T-helper 17 cell (primary cell): ENCODE data around the gene TMC7. TPM values are rescaled to one million over a fixed set of nuclear protein-coding genes. Genes with fewer than 3 reads are reported as not detected.
A peak's percentile ranks its signal among the peaks of the same experiment; 100 is the strongest.
"Not testable (repeated sequence)": the region's sequence is repeated elsewhere in the genome, so short reads cannot be mapped to it uniquely, and the experiment has no call there.

ENCODE experiments used
- ATAC-seq: fragments of 150-1000 bp; cut with Tn5 transposase; 2 replicates; pipeline ENCODE4 v1.10.0; 2021; ENCODE audit warnings: mild to moderate bottlenecking, moderate library complexity
- DNase-seq, 3 donors: peaks; one replicate each; pipeline versions ENCODE4 v3.0.0 to v3.0.0-alpha.2; 2020 to 2021
- H3K9me3 ChIP-seq: one replicate; pipeline ENCODE4 v1.7.0; 2013; ENCODE audit warnings: low read length, mild to moderate bottlenecking; ENCODE audit not compliant: control insufficient read depth, poor library complexity, severe bottlenecking
- H3K27ac Mint-ChIP-seq: one replicate; pipeline ENCODE4 v1.8.0; 2022; ENCODE audit warnings: mild to moderate bottlenecking, moderate library complexity, mixed read lengths
- H3K27me3 Mint-ChIP-seq: one replicate; pipeline ENCODE4 v1.8.0; 2022; ENCODE audit warnings: mixed read lengths
- H3K36me3 Mint-ChIP-seq: one replicate; pipeline ENCODE4 v1.8.0; 2022; ENCODE audit warnings: low read depth, mixed read lengths
- H3K4me1 Mint-ChIP-seq: one replicate; pipeline ENCODE4 v1.8.0; 2022; ENCODE audit warnings: mild to moderate bottlenecking, mixed read lengths
- H3K4me3 Mint-ChIP-seq: one replicate; pipeline ENCODE4 v1.8.0; 2022; ENCODE audit warnings: mild to moderate bottlenecking, moderate library complexity, mixed read lengths
- total RNA-seq, 4 donors: library from RNA in 2 of 4; stranded (reverse) in 2 of 4; gene quantifications; one replicate each; pipeline ENCODE4 v1.2.3 and lab custom pipeline; 2022 to 2026

Gene TMC7
- total RNA-seq, 2 donors from 2014 or later: not detected

GRCh38 chr16:18956658-18957241 is 27.0 kb upstream of the TMC7 start:
- H3K36me3 Mint-ChIP-seq, ATAC-seq, DNase-seq, H3K4me1 Mint-ChIP-seq, H3K27me3 Mint-ChIP-seq, H3K9me3 ChIP-seq, H3K27ac Mint-ChIP-seq: not testable (repeated sequence)
- H3K4me3 Mint-ChIP-seq: peak overlapping the region; percentile 76

DNA sequence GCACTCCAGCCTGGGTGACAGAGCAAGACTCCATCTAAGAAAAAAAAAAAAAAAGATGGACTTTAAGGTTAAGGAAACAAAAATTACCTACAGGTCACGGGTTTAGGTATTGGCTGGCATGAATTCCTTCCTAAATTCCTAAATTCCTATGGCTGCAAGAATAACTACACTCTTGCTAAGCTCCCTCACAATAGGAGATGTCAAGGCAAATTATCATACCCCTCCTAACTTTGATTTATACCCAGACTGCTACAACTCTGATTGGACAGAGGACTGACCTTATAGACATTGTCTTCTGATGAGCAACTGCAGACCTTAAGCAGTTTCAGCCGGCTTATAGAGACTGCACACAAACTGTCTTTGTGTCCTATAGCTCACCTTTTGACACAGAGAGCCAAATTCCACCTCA is 25.1 kb upstream of the TMC7 start:
- Mint-ChIP-seq H3K27ac (no peak overlapping the region), H3K4me3 (no peak overlapping the region), H3K27me3 (peaks cover 4% of the 10 kb centered on the region), H3K4me1 (peaks cover 11% of the 10 kb centered on the region), H3K36me3 (no peaks in the 10 kb centered on the region)
- no peak for ATAC-seq
- no peak for DNase-seq
- H3K9me3 ChIP-seq: no peaks in the 10 kb centered on the region

- ATAC-seq: no peak
- H3K9me3 ChIP-seq: no peaks in the 10 kb centered on the region
- no peak for DNase-seq
- Mint-ChIP-seq H3K36me3 (no peaks in the 10 kb centered on the region), H3K27me3 (peaks cover 4% of the 10 kb centered on the region), H3K27ac (no peak overlapping the region), H3K4me1 (peaks cover 11% of the 10 kb centered on the region), H3K4me3 (no peak overlapping the region)
Measured at GRCh38 chr16:18959031-18959505, 24.7 kb upstream of the TMC7 start.

DNA sequence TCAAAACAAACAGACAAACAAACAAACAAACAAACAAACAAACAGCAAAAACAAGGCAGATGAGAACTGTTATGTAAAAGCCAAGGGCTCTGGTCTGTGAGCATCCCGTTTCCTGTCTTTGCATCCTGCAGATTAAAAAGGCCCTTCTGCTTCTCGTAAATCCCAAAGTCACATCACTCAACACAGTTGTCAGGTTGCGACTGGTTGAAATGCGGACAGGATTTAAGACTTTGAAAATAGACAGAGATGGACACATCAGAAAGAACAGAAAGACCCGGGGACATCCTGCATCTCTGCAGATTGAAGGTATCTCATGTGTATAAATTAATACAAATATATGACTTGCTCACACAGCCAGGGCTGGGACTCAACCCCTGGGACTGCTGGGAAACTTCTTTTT is 18.2 kb upstream of the TMC7 start:
- ATAC-seq: no peak
- peaks cover 4% of the 10 kb centered on the region for H3K27me3 Mint-ChIP-seq

DNA sequence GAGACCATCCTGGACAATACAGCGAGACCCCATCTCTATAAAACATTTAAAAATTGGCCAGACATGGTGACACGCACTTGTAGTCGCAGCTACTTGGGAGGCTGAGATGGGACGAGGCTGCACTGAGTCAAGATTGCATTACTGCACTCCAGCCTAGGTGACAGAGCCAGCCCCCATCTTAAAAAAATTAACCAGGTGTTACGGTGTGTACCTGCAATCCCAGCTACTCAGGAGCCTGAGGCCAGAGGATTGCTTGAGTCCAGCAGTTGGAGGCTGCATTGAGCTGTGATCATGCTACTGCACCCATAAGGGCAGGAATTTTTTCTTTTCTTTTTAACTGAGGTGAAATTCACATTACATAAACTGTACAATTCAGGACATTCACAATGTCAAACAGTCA is 16.9 kb upstream of the TMC7 start:
- Mint-ChIP-seq H3K36me3 (no peaks in the 10 kb centered on the region), H3K4me3 (no peak overlapping the region), H3K27ac (no peak overlapping the region), H3K4me1 (peaks cover 6% of the 10 kb centered on the region), H3K27me3 (peaks cover under 1% of the 10 kb centered on the region)
- ATAC-seq (no peak), DNase-seq (no peak)
- H3K9me3 ChIP-seq: no peaks in the 10 kb centered on the region

More for the DNA sequence above, 18.2 kb upstream of the TMC7 start:
- Mint-ChIP-seq H3K4me3 (no peak overlapping the region), H3K4me1 (peaks cover 10% of the 10 kb centered on the region), H3K27ac (no peak overlapping the region), H3K36me3 (no peaks in the 10 kb centered on the region)
- H3K9me3 ChIP-seq: no peaks in the 10 kb centered on the region
- DNase-seq: no peak

GRCh38 chr16:18969050-18969854 is 14.5 kb upstream of the TMC7 start:
- DNase-seq (peak; percentile 60 to 68 (median 64)), ATAC-seq (peak; percentile 87)
- Mint-ChIP-seq H3K27me3 (no peaks in the 10 kb centered on the region), H3K4me1 (peaks cover 4% of the 10 kb centered on the region), H3K27ac (peak overlapping the region; percentile 62), H3K4me3 (no peak overlapping the region), H3K36me3 (no peaks in the 10 kb centered on the region)
- no peaks in the 10 kb centered on the region for H3K9me3 ChIP-seq

- H3K27ac Mint-ChIP-seq: no peak overlapping the region
- no peaks in the 10 kb centered on the region for H3K27me3 Mint-ChIP-seq
- H3K4me3 Mint-ChIP-seq: no peak overlapping the region
- H3K9me3 ChIP-seq: no peaks in the 10 kb centered on the region
- peaks cover 4% of the 10 kb centered on the region for H3K4me1 Mint-ChIP-seq
- ATAC-seq: no peak
- no peaks in the 10 kb centered on the region for H3K36me3 Mint-ChIP-seq
- DNase-seq: no peak
Measured at GRCh38 chr16:18969855-18970240, 13.9 kb upstream of the TMC7 start.

GRCh38 chr16:18975109-18975508 is 8.6 kb upstream of the TMC7 start:
- H3K4me1 Mint-ChIP-seq: no peaks in the 10 kb centered on the region
- no peak overlapping the region for H3K4me3 Mint-ChIP-seq
- H3K27ac Mint-ChIP-seq: no peak overlapping the region
- H3K27me3 Mint-ChIP-seq: peaks cover 30% of the 10 kb centered on the region
- no peak for ATAC-seq
- no peaks in the 10 kb centered on the region for H3K9me3 ChIP-seq
- peaks cover 5% of the 10 kb centered on the region for H3K36me3 Mint-ChIP-seq
- DNase-seq: no peak

GRCh38 chr16:18979936-18980335 is 3.8 kb upstream of the TMC7 start:
- Mint-ChIP-seq H3K36me3 (peaks cover 5% of the 10 kb centered on the region), H3K27ac (no peak overlapping the region), H3K27me3 (peaks cover 50% of the 10 kb centered on the region), H3K4me1 (peaks cover 2% of the 10 kb centered on the region), H3K4me3 (no peak overlapping the region)
- no peak for DNase-seq
- no peak for ATAC-seq
- H3K9me3 ChIP-seq: no peaks in the 10 kb centered on the region

- Mint-ChIP-seq H3K27me3 (peaks cover 33% of the 10 kb centered on the region), H3K4me3 (no peak overlapping the region), H3K4me1 (peaks cover 2% of the 10 kb centered on the region), H3K27ac (no peak overlapping the region), H3K36me3 (peaks cover 5% of the 10 kb centered on the region)
- DNase-seq: no peak
- no peaks in the 10 kb centered on the region for H3K9me3 ChIP-seq
- ATAC-seq: no peak
Measured at GRCh38 chr16:18984435-18985005, 786 bp downstream of the TMC7 start.

- H3K4me3 Mint-ChIP-seq, H3K27ac Mint-ChIP-seq, H3K4me1 Mint-ChIP-seq, H3K36me3 Mint-ChIP-seq, ATAC-seq, DNase-seq, H3K9me3 ChIP-seq: not testable (repeated sequence)
- H3K27me3 Mint-ChIP-seq: peaks cover 26% of the 10 kb centered on the region
Measured at GRCh38 chr16:18985256-18985655, 1.5 kb downstream of the TMC7 start.

- H3K4me1 Mint-ChIP-seq, DNase-seq, H3K9me3 ChIP-seq, ATAC-seq, H3K36me3 Mint-ChIP-seq, H3K27ac Mint-ChIP-seq, H3K4me3 Mint-ChIP-seq: not testable (repeated sequence)
- peaks cover 14% of the 10 kb centered on the region for H3K27me3 Mint-ChIP-seq
Measured at GRCh38 chr16:18991731-18992130, 8.0 kb downstream of the TMC7 start.

DNA sequence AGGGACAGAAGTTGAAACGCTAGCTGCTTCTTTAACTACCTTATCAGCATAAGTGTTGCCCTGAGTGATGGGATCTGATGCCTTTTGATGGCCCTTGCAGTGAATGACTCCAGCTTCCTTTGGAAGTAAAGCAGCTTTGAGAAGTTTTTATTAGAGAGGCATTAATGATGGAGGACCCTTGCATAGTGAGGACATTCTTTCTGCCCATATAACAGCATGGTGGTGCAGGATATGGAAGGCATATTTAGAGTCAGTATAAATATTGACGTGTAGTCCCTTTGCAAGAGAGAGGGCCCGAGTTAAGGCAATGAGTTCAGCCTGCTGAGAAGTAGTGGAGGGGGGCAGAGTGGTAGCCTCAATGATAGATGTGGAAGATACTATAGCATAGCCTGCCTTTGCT is 9.8 kb downstream of the TMC7 start:
- H3K9me3 ChIP-seq, H3K36me3 Mint-ChIP-seq, H3K4me1 Mint-ChIP-seq, H3K4me3 Mint-ChIP-seq, DNase-seq, H3K27ac Mint-ChIP-seq, ATAC-seq: not testable (repeated sequence)
- peaks cover 11% of the 10 kb centered on the region for H3K27me3 Mint-ChIP-seq
